Muscle layer of colon (tissue), 2 donors: ENCODE results near the gene CHCT1.
"Not testable (repeated sequence)": the region's sequence is repeated elsewhere in the genome, so short reads cannot be mapped to it uniquely, and the experiment has no call there.

ENCODE experiments used
- H3K27ac ChIP-seq: one replicate; pipeline ENCODE4 v1.7.0; 2013; ENCODE audit warnings: low read depth, mild to moderate bottlenecking, low read length, moderate library complexity
- H3K27me3 ChIP-seq, 2 donors: one replicate each; pipeline ENCODE4 v1.7.0; 2013; ENCODE audit warnings: low read length in 2 of 2, mild to moderate bottlenecking in 2 of 2; ENCODE audit not compliant: insufficient read depth in 2 of 2, control insufficient read depth in 1 of 2
- H3K36me3 ChIP-seq: one replicate; pipeline ENCODE4 v1.7.0; 2013; ENCODE audit warnings: mild to moderate bottlenecking, low read length; ENCODE audit not compliant: insufficient read depth
- H3K4me1 ChIP-seq: one replicate; pipeline ENCODE4 v1.7.0; 2013; ENCODE audit warnings: mild to moderate bottlenecking, low read length; ENCODE audit not compliant: insufficient read depth
- H3K4me3 ChIP-seq, 2 donors: one replicate each; pipeline ENCODE4 v1.7.0; 2013; ENCODE audit warnings: low read length in 2 of 2, low read depth in 1 of 2, mild to moderate bottlenecking in 1 of 2, moderate library complexity in 1 of 2
- H3K9ac ChIP-seq: one replicate; pipeline ENCODE4 v1.7.0; 2013; ENCODE audit warnings: low read length
- H3K9me3 ChIP-seq: one replicate; pipeline ENCODE4 v1.7.0; 2013; ENCODE audit warnings: mild to moderate bottlenecking, low read length
- donor health status: abdominal sarcoma.
- donor health status: Adenocarcinoma of cecum.

Gene CHCT1

DNA sequence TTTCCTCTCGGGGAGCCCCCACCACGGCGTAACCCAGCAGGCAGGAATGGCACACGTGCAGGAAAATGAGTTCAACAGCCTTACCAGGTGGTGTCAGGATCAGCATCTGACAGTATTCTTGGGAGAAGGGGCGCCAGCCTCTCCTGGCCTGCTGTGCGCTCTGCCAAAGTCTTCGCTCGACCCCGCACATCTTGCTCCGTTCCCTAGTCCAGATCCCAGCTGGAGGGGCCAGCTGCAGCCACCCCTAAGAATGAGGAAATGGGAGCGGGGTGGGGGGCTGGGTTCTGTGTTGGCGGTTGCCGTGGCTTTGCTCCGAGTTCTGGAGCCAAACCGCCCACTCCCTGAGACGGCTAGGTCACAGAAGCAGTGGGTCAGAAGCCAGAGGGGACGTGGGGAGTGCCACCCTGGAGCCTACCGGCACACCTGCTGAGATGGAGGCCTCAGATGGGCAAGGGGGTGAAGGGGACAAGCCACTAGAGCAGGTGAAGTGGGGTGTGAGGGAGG, at the start of gene CHCT1:
CHCT1 (plus strand) TSS at position 328 of the 504 bp plus-strand sequence; CDS start at position 432, 104 bp downstream.
- Histone ChIP-seq H3K4me1 (peaks cover 4% of the 10 kb centered on the region), H3K27me3 (no peaks in the 10 kb centered on the region), H3K36me3 (no peaks in the 10 kb centered on the region), H3K27ac (peak within 1 kb of the TSS; percentile 13), H3K9ac (no peak within 1 kb of the TSS), H3K4me3 (peak within 1 kb of the TSS; percentile 54 to 68), H3K9me3 (no peaks in the 10 kb centered on the region)

DNA sequence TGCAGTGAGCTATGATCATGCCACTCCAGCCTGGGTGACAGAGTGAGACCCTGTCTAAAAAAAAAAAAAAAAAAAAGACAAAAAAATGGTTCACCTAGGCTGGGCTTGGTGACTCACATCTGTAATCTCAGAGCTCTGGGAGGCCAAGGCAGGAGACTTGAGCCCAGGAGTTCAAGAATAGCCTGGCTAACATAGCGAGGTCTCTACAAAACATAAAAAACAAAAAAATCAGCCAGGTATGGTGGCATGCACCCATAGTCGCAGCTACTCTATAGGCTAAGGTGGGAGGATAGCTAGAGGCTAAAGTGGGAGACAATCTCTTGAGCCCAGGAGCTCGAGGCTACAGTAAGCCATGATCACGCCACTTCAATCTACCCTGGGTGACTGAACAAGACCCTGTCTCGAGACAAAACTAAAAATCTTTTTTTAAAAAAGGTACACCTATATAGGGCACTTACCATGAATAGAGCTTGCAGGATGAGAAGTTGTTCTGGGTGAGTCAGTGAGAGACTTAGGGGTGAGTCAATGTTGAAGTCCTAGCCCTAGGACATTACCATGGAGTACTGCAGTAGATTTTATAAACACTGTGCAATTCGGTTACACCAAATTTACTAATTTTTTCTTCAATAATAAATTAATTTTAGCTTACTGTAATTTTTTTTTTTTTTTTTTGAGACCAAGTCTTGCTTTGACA, 49.4 kb upstream of the CHCT1 start:
- Histone ChIP-seq H3K4me3 (no peak overlapping the region), H3K4me1 (no peaks in the 10 kb centered on the region), H3K9ac (no peak overlapping the region), H3K9me3 (no peaks in the 10 kb centered on the region), H3K27ac (no peak overlapping the region), H3K36me3 (no peaks in the 10 kb centered on the region), H3K27me3 (no peaks in the 10 kb centered on the region)

DNA sequence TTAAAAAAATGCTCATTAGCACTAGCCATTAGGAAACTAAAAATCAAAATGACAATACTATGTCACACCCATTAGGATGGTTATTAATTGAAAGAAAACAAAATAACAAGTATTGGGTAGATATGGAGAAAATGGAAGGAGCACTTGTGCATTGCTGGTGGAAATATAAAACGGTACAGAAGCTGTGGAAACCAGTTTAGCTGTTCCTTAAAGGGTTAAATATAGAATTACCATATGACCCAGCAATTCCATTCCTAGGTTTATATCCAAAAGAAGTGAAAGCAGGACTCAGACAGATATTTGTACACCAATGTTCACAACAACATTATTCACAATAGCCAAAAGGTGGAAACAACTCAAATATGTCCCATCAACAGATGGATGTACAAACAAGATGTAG, 44.1 kb upstream of the CHCT1 start:
- H3K9ac ChIP-seq, H3K9me3 ChIP-seq, H3K4me1 ChIP-seq, H3K36me3 ChIP-seq, H3K27me3 ChIP-seq, H3K4me3 ChIP-seq, H3K27ac ChIP-seq: not testable (repeated sequence)

DNA sequence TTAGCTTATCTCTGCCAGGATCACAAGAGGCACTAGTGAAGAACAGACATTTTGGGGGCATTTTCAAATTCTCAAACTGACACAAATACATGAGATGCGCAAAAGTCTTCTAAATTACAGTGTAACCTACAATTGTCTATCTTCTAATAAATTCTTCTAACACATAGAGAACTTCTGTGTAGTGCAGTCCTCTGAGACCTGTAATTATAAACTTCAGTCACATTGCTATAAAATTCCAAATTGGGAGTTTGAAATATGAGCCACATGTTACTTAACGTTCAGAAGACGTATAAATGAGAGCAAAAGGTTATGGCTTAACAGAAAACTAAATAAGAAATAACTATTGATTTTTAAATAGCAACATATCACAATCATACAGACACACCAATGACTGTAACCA, 42.8 kb upstream of the CHCT1 start:
- not testable (repeated sequence) for H3K4me1 ChIP-seq, H3K27ac ChIP-seq, H3K4me3 ChIP-seq, H3K9me3 ChIP-seq, H3K9ac ChIP-seq, H3K27me3 ChIP-seq, H3K36me3 ChIP-seq

DNA sequence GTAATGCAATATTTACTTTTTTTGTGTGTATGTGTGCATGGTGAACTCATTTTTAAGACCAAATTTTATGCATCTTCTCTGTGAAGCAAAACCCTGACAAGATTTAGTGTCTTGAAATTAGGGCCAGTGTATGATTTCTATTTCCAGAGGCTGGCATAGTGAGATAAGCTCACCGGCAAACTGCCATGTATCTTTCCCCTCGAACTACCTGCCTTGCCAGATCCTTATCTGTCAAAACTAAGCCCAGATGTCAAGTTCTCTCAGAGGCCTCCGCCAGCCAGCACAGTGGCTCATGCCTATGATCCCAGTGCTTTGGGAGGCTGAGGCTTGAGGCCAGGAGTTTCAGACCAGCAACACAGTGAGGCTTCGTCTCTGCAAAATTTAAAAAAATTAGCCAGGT, 40.3 kb upstream of the CHCT1 start:
- Histone ChIP-seq H3K36me3 (no peaks in the 10 kb centered on the region), H3K4me3 (no peak overlapping the region), H3K27me3 (no peaks in the 10 kb centered on the region), H3K9ac (no peak overlapping the region), H3K9me3 (no peaks in the 10 kb centered on the region), H3K4me1 (peaks cover 11% of the 10 kb centered on the region), H3K27ac (no peak overlapping the region)

DNA sequence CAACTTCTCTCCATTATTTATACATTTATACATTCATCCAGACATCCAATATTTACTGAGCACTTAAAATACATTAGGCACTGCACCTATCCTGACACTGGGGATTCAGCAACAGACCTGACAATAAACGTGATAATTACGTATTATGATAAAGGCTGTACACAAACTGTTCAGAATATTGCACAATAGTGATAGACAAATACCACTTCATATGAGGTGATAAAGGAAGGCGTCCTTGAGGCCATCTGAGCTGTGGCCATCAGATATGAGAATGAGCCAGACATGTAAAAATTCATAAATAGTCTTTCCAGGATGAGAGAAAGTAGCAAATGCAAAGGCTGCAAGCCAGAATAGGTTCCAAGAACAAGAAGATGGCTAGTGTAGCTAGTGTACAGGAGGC, 38.9 kb upstream of the CHCT1 start:
- Histone ChIP-seq H3K27me3 (no peaks in the 10 kb centered on the region), H3K36me3 (no peaks in the 10 kb centered on the region), H3K9me3 (no peaks in the 10 kb centered on the region), H3K4me1 (peaks cover 11% of the 10 kb centered on the region), H3K9ac (no peak overlapping the region), H3K27ac (no peak overlapping the region), H3K4me3 (no peak overlapping the region)

DNA sequence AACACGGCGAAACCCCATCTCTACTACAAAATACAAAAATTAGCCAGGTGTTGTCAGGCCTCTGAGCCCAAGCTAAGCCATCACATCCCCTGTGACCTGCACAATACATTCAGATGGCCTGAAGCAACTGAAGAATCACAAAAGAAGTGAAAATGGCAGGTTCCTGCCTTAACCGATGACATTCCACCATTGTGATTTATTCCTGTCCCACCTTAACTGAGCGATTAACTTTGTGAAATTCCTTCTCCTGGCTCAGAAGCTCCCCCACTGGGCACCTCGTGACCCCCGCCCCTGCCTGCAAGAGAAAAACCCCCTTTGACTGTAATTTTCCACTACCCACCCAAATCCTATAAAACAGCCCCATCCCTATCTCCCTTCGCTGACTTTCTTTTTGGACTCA, 37.4 kb upstream of the CHCT1 start:
- H3K4me3 ChIP-seq, H3K9ac ChIP-seq, H3K27ac ChIP-seq, H3K27me3 ChIP-seq, H3K9me3 ChIP-seq, H3K36me3 ChIP-seq: not testable (repeated sequence)
- H3K4me1 ChIP-seq: peaks cover 18% of the 10 kb centered on the region

DNA sequence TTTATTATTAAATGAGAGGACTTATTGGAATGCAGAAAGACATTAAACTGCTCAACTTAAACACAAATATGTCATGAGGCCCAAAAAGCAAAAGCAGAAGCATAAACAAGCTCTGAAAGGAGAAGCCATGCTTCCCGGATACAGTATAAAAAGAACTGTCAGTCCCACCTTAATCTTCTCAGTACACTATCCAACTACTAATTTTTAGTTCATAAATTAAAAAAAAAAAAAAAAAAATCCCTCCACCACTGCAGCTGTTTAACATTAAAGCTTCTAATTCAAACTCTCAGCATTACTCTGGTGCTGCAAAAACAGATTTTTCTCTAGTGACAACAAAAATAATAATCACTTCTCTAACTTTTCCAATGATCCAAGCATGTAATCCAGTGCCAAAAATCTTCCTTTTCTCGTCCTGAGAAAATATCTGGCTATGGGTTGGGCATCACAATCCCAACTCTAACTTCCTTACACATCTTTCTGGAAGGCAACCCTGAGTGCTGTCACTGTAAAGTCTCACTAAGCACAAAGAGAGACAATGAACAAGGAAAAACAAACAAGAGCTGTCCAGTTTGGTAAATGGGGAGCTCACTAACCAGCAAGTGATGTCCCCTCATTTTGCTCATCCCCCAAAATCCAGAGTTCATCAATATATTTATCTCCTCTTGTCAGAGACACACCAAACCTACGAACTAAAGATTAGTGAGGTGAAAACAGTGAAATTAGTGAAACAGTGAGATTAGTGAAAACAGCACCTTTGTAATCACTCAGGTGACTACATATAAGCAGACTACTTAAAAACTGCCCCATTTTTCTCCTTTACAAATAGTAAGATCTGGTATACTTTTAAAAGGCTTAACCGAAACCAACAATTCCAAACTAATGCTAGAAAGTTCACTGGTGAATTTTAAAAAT, 35.9 kb upstream of the CHCT1 start:
- no peaks in the 10 kb centered on the region for H3K9me3 ChIP-seq
- H3K4me3 ChIP-seq: no peak overlapping the region
- H3K27ac ChIP-seq: no peak overlapping the region
- no peaks in the 10 kb centered on the region for H3K36me3 ChIP-seq
- no peaks in the 10 kb centered on the region for H3K27me3 ChIP-seq
- H3K9ac ChIP-seq: no peak overlapping the region
- peaks cover 29% of the 10 kb centered on the region for H3K4me1 ChIP-seq

DNA sequence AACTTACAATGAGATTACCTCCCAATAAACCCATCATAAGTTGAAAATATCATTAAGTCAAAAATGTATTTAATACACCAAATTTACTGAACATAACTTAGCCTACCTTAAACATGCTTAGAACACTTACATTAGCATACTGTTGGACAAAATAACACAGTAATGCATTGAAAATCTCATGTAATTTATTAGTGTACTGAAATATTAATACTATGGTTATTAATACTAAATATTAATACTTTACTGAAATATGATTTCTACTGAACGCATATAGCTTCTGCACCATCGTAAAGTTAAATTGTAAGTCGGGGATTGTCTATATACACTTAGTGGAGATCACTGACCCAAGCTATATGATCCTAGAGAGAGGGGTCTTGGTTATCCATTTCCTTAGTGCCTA, 34.6 kb upstream of the CHCT1 start:
- Histone ChIP-seq H3K36me3 (no peaks in the 10 kb centered on the region), H3K9ac (no peak overlapping the region), H3K9me3 (no peaks in the 10 kb centered on the region), H3K27me3 (no peaks in the 10 kb centered on the region), H3K4me1 (peaks cover 29% of the 10 kb centered on the region), H3K27ac (no peak overlapping the region), H3K4me3 (no peak overlapping the region)

DNA sequence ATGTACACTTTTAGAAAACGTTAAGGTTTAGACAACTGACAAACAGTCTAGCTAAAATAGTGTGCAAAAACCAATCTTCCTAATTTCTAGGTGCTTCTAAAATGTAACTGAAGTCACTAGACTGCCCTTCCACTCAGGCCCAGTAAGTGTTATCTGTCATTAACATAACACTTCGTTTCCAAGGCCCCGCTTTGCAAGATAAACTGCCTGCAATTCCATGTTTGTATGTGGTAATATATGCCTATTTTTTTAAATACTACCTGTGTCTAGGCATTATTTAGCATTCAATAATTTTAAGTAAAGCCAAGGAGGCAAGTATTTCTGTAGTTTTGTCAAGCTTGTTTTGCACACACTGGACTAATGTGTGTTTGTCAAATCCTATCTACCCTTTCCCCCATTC, 33.5 kb upstream of the CHCT1 start:
- Histone ChIP-seq H3K36me3 (no peaks in the 10 kb centered on the region), H3K4me3 (no peak overlapping the region), H3K27me3 (no peaks in the 10 kb centered on the region), H3K27ac (no peak overlapping the region), H3K9me3 (no peaks in the 10 kb centered on the region), H3K4me1 (peaks cover 29% of the 10 kb centered on the region), H3K9ac (no peak overlapping the region)

DNA sequence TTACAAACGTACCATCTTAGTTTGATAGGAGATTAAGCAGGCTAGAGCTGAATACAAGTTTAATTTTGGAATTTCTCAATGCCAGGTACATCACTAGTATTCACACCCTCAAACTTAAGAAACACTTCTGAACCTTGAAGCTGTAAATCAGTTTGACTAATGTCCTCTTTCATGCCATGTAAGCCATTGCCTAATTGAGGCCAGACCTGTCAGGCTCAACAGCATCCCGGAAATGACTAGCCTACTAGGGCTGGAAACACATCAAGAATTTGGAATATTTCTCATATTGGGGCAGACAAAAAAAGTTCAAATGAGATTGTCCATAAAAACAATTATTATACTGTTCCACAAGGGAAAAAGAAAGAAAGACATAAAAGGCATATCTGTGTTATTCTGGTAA, 32.1 kb upstream of the CHCT1 start:
- Histone ChIP-seq H3K27ac (peak overlapping the region; percentile 93), H3K27me3 (no peaks in the 10 kb centered on the region), H3K9ac (no peak overlapping the region), H3K4me1 (peaks cover 29% of the 10 kb centered on the region), H3K9me3 (no peaks in the 10 kb centered on the region), H3K36me3 (no peaks in the 10 kb centered on the region), H3K4me3 (peak overlapping the region; percentile 67 to 85)
